HCT116 (cell line): ENCODE measurements around the gene NECAP2. TPM values are rescaled to one million over a fixed set of nuclear protein-coding genes. Genes with fewer than 3 reads are reported as not detected.

ENCODE experiments used
- ATAC-seq: fragments of 200-7000 bp; cut with Tn5 transposase; 2 replicates; pipeline ENCODE4 v1.9.1; 2020; ENCODE audit warnings: mild to moderate bottlenecking, moderate library complexity
- BruUV-seq: library from RNA; stranded (reverse); fragments of 400-500 nt; replicated peaks from 2 replicates; lab custom pipeline; 2021; lab: Mats Ljungman, UMichigan
- CTCF ChIA-PET: fragments of 300-600 bp; sonication (Branson Sonifier 250); formaldehyde crosslinking; loops from one replicate; lab custom pipeline; 2021; ENCODE audit warnings: antibody characterized with exemption; lab: Charles Lee
- POLR2A ChIA-PET: fragments of 300-600, 350-600 bp; sonication (Branson Sonifier 250); formaldehyde crosslinking; loops from one replicate; lab custom pipeline; 2021; ENCODE audit warnings: antibody characterized with exemption; lab: Charles Lee
- RAD21 ChIA-PET, 2 experiments: fragments of 300-600 bp; sonication (Branson Sonifier 250); formaldehyde crosslinking; loops; one replicate each; lab custom pipeline; 2023; ENCODE audit warnings: low total read pairs in 2 of 2; ENCODE audit not compliant: uncharacterized antibody in 2 of 2, unreplicated experiment in 2 of 2, low non-redundant PET in 1 of 2; lab: Charles Lee
- DNase-seq: peaks from one replicate; pipeline ENCODE4 v3.0.0-alpha.2; 2010; ENCODE audit warnings: low read depth, low spot score
- H2AFZ ChIP-seq: fragments of 200-600 bp; shearing (Covaris generic), sonication (generic); 2 replicates; pipeline ENCODE4 v1.6.1; 2017; ENCODE audit warnings: low read depth, mixed run types, mixed read lengths, antibody characterized with exemption, low read length; ENCODE audit not compliant: poor library complexity, severe bottlenecking
- H3K27ac ChIP-seq: 2 replicates; pipeline ENCODE4 v1.5.1; 2012; ENCODE audit warnings: low read depth, low read length
- H3K27me3 ChIP-seq: fragments of 200-600 bp; sonication (generic); 2 replicates; pipeline ENCODE4 v1.6.1; 2016; ENCODE audit warnings: mixed run types, low read length, mixed read lengths; ENCODE audit not compliant: insufficient read depth
- H3K36me3 ChIP-seq, 2 experiments: fragments of 200-500 bp in 1 of 2; fragments of 200-600 bp in 1 of 2; sonication (Bioruptor generic) in 1 of 2; sonication (generic) in 1 of 2; 2 replicates each; pipeline versions ENCODE4 v1.5.1 to v1.6.1; 2014 to 2016; ENCODE audit warnings: low read length in 2 of 2, inconsistent platforms in 1 of 2, mixed read lengths in 1 of 2, mixed run types in 1 of 2; ENCODE audit not compliant: insufficient read depth in 2 of 2, control insufficient read depth in 1 of 2
- H3K4me1 ChIP-seq, 2 experiments: fragments of 200-600 bp in 1 of 2; sonication (generic) in 1 of 2; 2 replicates each; pipeline versions ENCODE4 v1.5.1 to v1.6.1; 2012 to 2017; ENCODE audit warnings: low read length in 2 of 2, inconsistent platforms in 1 of 2, mild to moderate bottlenecking in 1 of 2, mixed read lengths in 1 of 2, mixed run types in 1 of 2, moderate library complexity in 1 of 2; ENCODE audit not compliant: insufficient read depth in 2 of 2, control insufficient read depth in 1 of 2
- H3K4me2 ChIP-seq: fragments of 200-600 bp; sonication (generic); 2 replicates; pipeline ENCODE4 v1.6.1; 2017; ENCODE audit warnings: mixed run types, low read length, mixed read lengths
- H3K4me3 ChIP-seq, 2 experiments: fragments of 200-600 bp in 1 of 2; sonication (generic) in 1 of 2; replicated peaks in 1 of 2; 2 replicates each; pipeline ENCODE4 v1.5.1; 2011 to 2016; ENCODE audit warnings: low read length in 2 of 2, control low read depth in 1 of 2, low read depth in 1 of 2, mild to moderate bottlenecking in 1 of 2, mixed read lengths in 1 of 2, mixed run types in 1 of 2
- H3K79me2 ChIP-seq: fragments of 200-600 bp; sonication (generic); 2 replicates; pipeline ENCODE4 v1.6.1; 2017; ENCODE audit warnings: mild to moderate bottlenecking, mixed run types, low read length, moderate library complexity, mixed read lengths; ENCODE audit not compliant: insufficient read depth
- H3K9ac ChIP-seq: fragments of 200-600 bp; sonication (generic); 2 replicates; pipeline ENCODE4 v1.6.1; 2016; ENCODE audit warnings: low read length, mixed read lengths
- H3K9me2 ChIP-seq: fragments of 200-600 bp; sonication (generic), shearing (Covaris generic); 2 replicates; pipeline ENCODE4 v1.6.1; 2017; ENCODE audit warnings: mixed run types, mild to moderate bottlenecking, moderate library complexity; ENCODE audit not compliant: insufficient read depth
- H3K9me3 ChIP-seq, 2 experiments: fragments of 200-500 bp in 1 of 2; fragments of 200-600 bp in 1 of 2; sonication (Bioruptor generic) in 1 of 2; sonication (generic) in 1 of 2; 2 replicates each; pipeline ENCODE4 v1.6.1; 2014 to 2017; ENCODE audit warnings: low read length in 2 of 2, mixed read lengths in 2 of 2, inconsistent platforms in 1 of 2, low read depth in 1 of 2, mild to moderate bottlenecking in 1 of 2, mixed run types in 1 of 2, moderate library complexity in 1 of 2; ENCODE audit not compliant: control insufficient read depth in 1 of 2, insufficient read depth in 1 of 2
- H4K20me1 ChIP-seq: fragments of 200-600 bp; sonication (generic), shearing (Covaris generic); 2 replicates; pipeline ENCODE4 v1.6.1; 2017; ENCODE audit warnings: mixed run types, mild to moderate bottlenecking, moderate library complexity; ENCODE audit not compliant: insufficient read depth
- ATF3 ChIP-seq: IDR thresholded peaks from 2 replicates; pipeline ENCODE4 v1.6.1; 2012
- CBX3 ChIP-seq: IDR thresholded peaks from 2 replicates; pipeline ENCODE4 v1.6.1; 2012; ENCODE audit warnings: low read depth
- EZH2 ChIP-seq: fragments of 200-600 bp; sonication (generic); IDR thresholded peaks from 2 replicates; pipeline ENCODE4 v1.6.1; 2017; ENCODE audit warnings: antibody characterized with exemption, mixed run types
- EZH2phosphoT487 ChIP-seq: fragments of 200-600 bp; IDR thresholded peaks from 2 replicates; pipeline ENCODE4 v1.6.1; 2018; ENCODE audit warnings: antibody characterized with exemption, borderline replicate concordance
- FOSL1 ChIP-seq: IDR thresholded peaks from 2 replicates; pipeline ENCODE4 v1.6.1; 2012; ENCODE audit warnings: low read depth
- JUND ChIP-seq: IDR thresholded peaks from 2 replicates; pipeline ENCODE4 v1.6.1; 2012
- MAX ChIP-seq: IDR thresholded peaks from 2 replicates; pipeline ENCODE4 v1.6.1; 2012
- POLR2AphosphoS5 ChIP-seq: IDR thresholded peaks from 2 replicates; pipeline ENCODE4 v1.6.1; 2011; ENCODE audit warnings: mild to moderate bottlenecking, low read depth, low read length, moderate library complexity
- REST ChIP-seq: IDR thresholded peaks from 2 replicates; pipeline ENCODE4 v1.6.1; 2012; ENCODE audit warnings: low read depth
- SIN3A ChIP-seq: IDR thresholded peaks from 2 replicates; pipeline ENCODE4 v1.6.1; 2012; ENCODE audit warnings: low read depth
- SP1 ChIP-seq: IDR thresholded peaks from 2 replicates; pipeline ENCODE4 v1.6.1; 2012; ENCODE audit warnings: low read depth
- YY1 ChIP-seq: IDR thresholded peaks from 2 replicates; pipeline ENCODE4 v1.6.1; 2011; ENCODE audit warnings: low read length, low read depth, moderate library complexity, mild to moderate bottlenecking; ENCODE audit not compliant: insufficient replicate concordance; ENCODE audit errors: extremely low read depth
- ZBTB33 ChIP-seq: IDR thresholded peaks from 2 replicates; pipeline ENCODE4 v1.6.1; 2011; ENCODE audit warnings: mild to moderate bottlenecking, low read length, moderate library complexity; ENCODE audit not compliant: insufficient replicate concordance; ENCODE audit errors: extremely low read depth
- ZFX ChIP-seq: fragments of 450-650 bp; IDR thresholded peaks from 2 replicates; pipeline ENCODE4 v1.6.1; 2017
- ZNF274 ChIP-seq: fragments of 200-500 bp; sonication (Bioruptor generic); IDR thresholded peaks from 2 replicates; pipeline ENCODE4 v1.6.1; 2014; ENCODE audit warnings: mild to moderate bottlenecking, low read depth, low read length, inconsistent platforms
- intact Hi-C: fragments of 100-400 bp; cut with micrococcal nuclease; formaldehyde crosslinking; loops from 2 replicates; pipeline ENCODE4 v1.10.0; 2022
- total RNA-seq: library from RNA; stranded (reverse); gene quantifications from one replicate; pipeline ENCODE4 v1.2.1, GENCODE V29; 2021; ENCODE audit not compliant: unreplicated experiment

Gene NECAP2
- total RNA-seq, 1 experiment from 2014 or later = 35.5 TPM

GRCh38 chr1:16442941-16443340 lies 2.4 kb downstream of the NECAP2 start:
- H3K9me2 ChIP-seq = no peaks in the 10 kb centered on the region
- ChIA-PET POLR2A (no interaction called here), RAD21 (no interaction called here), CTCF (no interaction called here)
- intact Hi-C loops = no loop called here
- peaks cover 37% of the 10 kb centered on the region for H3K79me2 ChIP-seq
- H3K27me3 ChIP-seq = no peaks in the 10 kb centered on the region
- no peak for ATAC-seq
- H2AFZ ChIP-seq = no peak overlapping the region
- no peaks in the 10 kb centered on the region for H3K9me3 ChIP-seq
- H3K36me3 ChIP-seq = peaks cover 15 to 24% of the 10 kb centered on the region in 2 experiments; a peak in 3 of 4 replicates
- BruUV-seq = no TSS peak
- no peak overlapping the region for H3K27ac ChIP-seq
- H4K20me1 ChIP-seq = no peaks in the 10 kb centered on the region
- no peak overlapping the region for H3K4me2 ChIP-seq
- H3K9ac ChIP-seq = no peak overlapping the region
- H3K4me1 ChIP-seq = peaks cover 4 to 13% of the 10 kb centered on the region in 2 experiments; a peak in 3 of 4 replicates
- no peak for TF ChIP-seq POLR2AphosphoS5
- no peak for TF ChIP-seq JUND
- TF ChIP-seq REST = no peak
- TF ChIP-seq YY1 = no peak
- TF ChIP-seq FOSL1 = no peak
- no peak for TF ChIP-seq ZBTB33
- no peak for TF ChIP-seq MAX
- no peak for TF ChIP-seq SP1
- TF ChIP-seq ZNF274 = no peak
- no peak for TF ChIP-seq EZH2phosphoT487
- TF ChIP-seq ATF3 = no peak
- TF ChIP-seq SIN3A = no peak
- TF ChIP-seq CBX3 = no peak
- TF ChIP-seq EZH2 = no peak
- no peak for TF ChIP-seq ZFX
- no peak for DNase-seq
- no peak overlapping the region for H3K4me3 ChIP-seq
